Glomerular visceral epithelial cell (primary cell): ENCODE measurements around the gene COL17A1.
A peak's percentile ranks its signal among the peaks of the same experiment; 100 is the strongest.

Experiments
- DNase-seq: peaks from one replicate; pipeline ENCODE4 v3.0.0-alpha.2; 2016; ENCODE audit errors: extremely low spot score

The COL17A1 gene

GRCh38 chr10:104098358-104098925, 12.8 kb upstream of the COL17A1 start:
- no peak for DNase-seq

DNA sequence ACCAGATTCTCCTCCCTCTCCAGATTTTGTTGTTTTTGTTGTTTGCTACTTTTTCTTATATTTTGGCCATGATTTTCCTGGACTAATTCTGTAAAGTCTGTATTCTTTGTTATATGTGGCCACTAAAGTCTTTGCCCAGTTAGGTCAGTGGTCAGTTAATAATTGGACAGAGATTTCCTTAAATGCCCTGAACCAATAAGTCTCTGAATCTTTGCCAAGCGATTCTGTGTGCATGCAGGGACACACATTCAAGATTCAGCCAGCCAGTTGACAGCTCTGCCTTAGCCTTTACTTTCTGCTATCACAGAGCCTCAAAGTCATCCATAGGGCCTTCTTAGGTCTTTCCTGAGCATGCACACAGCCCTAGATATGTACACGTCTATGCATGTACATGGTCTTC, 11.0 kb upstream of the COL17A1 start:
- DNase-seq: peak; percentile 22

- DNase-seq: no peak
Measured at GRCh38 chr10:104092749-104093148, 7.1 kb upstream of the COL17A1 start.

DNA sequence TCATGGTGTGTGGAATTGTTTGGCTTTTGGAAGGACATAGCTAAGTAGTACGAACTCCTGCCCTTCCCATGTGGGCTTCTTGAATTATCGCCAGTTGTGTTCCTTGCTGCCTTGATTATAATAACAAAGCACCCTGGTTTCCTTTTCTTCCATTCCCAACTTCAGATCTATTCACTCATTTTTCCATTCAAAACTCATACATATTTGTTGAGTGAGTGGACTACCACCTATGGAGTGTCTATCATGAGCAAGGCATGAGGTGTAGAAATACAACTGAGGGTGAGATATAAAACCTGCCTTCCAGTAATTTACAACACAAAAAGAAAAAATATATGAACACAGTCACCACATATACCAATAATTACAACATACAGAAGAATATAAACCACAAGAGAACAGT, 4.9 kb upstream of the COL17A1 start:
- no peak for DNase-seq

DNA sequence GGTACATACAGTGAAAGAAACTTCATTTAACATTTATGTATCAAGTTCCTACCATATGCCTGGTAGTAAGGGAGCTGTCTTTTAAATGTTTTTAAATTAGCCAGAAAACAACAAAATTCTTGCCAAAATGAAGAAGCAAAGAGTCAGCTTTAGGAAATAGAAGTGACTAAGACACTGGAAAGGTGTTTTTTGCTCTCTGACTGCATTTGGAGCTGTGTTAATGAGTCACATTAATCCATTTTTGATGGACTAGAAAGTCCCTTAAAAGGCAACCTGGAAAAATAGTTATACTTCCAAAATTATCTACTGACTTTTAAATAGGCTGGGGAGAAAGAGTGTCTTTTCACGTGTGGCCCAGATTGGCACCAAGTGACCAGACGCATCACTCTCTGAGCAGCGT, 3.9 kb upstream of the COL17A1 start:
- DNase-seq: no peak

DNA sequence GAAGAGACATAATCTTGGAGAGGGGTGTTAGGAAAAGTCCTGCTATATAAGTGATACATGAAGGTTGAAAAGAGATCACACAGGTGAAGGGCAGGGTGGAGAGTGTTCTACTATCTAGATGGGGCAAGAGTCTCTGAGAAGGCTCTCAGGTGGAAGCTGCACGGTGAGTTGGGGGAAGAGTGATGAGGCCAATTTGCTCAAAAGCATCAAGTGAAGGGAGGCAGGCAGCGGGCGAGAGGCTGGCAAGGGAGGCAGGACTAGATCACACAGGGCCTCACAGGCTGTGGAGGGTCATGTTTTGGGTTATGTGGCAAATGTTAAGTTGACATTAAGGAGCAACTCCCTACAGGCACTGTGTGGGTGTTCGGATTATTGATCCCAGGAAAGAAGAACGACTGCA, 2.6 kb upstream of the COL17A1 start:
- DNase-seq: no peak

GRCh38 chr10:104084482-104085142, 1.1 kb downstream of the COL17A1 start:
- no peak for DNase-seq

- DNase-seq: no peak
Measured at GRCh38 chr10:104081998-104082397, 3.7 kb downstream of the COL17A1 start.

- peak; percentile 13 for DNase-seq
Measured at GRCh38 chr10:104080762-104081161, 4.9 kb downstream of the COL17A1 start.

GRCh38 chr10:104077663-104078151, 8.0 kb downstream of the COL17A1 start:
- no peak for DNase-seq

- no peak for DNase-seq
Measured at GRCh38 chr10:104077247-104077646, 8.4 kb downstream of the COL17A1 start.

DNA sequence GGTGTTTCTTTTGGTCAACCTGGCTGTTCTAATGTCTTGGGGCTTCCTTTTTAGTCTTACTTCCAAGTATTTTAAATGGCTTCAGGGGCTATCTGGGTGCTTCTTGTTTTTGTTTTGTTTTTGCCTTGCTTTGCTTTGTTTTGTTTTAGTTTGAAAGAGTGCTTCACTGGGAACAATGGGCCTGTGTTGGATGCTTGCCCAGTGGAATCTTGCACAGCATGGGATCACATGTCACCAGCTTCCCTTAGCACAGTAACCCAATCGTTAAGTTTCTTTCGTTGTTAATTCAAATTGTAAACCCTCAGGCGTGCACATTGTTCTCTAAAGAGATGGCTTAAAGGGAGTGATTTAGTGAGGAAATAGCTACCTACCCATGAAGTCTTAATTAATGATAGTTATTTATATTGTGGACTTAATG, 8.9 kb downstream of the COL17A1 start:
- DNase-seq: no peak

- DNase-seq: no peak
Measured at GRCh38 chr10:104074505-104074904, 11.2 kb downstream of the COL17A1 start.

DNA sequence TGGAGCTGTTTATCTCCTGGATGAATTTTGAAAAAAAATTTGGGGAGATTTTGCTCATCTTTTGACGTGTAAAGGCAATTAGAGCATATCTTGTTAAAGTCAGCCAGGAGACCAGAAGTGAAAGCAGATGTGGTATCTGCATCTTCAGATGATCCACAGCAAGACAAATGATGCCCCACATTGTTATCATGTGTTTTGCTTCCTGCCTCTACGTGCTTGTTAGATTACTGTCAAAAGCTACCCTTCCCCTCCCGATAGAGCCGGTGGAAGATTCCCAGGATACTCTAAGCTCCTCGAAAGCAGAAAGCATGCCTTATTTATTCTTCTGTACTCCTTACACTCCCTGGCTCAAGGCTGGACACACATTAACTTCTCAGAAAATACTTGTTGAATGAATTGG, 12.9 kb downstream of the COL17A1 start:
- no peak for DNase-seq

DNA sequence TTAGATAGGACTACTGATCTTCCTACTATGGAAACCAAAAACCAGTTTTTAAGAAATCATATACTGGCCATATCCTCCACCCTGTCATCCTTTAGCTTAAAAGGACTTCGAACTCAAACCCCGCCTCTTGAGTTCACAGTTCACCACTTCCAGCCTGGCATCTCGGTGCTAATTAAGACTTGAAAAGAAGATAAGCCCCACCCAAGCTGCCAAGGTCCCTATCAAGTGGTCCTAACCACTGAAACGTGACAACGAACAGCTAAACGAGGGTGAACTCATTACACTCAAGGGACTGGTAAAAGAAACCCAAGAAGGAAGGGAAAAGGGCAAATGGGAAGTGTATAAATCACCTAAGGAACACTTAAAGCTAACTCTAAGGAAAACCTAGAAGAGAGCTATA, 16.1 kb downstream of the COL17A1 start:
- DNase-seq: no peak

GRCh38 chr10:104067525-104067924, 18.2 kb downstream of the COL17A1 start:
- DNase-seq: no peak

DNA sequence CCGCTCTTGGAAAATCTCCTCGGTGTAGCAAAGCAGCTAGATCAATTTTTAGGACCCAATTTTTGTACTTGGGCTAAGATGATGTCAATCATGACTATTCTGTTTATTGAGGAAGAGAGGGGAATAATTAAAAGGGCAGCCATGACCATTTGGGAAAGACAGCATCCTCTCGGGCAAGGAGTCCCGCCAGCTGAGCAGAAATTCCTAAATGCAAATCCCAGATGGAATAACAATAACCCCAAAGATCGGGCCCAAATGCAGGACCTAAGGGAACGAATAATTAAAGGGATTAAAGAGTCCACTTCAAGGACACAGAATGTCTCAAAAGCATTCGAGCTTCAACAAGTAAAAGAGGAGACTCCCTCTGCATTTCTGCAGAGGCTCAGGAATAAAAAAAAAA, 18.7 kb downstream of the COL17A1 start:
- no peak for DNase-seq

DNA sequence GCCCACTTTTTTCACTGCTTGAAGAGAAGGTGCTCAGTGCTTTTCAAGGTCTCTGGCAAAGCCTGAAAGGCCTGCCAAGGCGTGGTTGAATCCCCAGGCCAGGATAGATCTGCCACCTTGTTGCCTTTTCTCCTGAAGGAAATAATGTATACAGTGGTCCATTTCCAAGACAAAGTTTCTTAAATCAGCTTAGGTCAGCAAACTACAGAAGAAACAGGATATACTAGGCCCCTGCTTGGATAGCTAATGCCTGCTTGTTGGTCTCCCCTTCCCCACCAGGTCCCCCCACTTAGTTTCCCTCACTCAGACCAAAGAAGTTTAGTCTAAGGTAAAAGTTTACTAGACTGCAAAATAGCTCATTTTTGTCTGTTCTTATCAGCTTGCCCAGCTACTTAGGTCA, 19.9 kb downstream of the COL17A1 start:
- no peak for DNase-seq

GRCh38 chr10:104061196-104061595, 24.5 kb downstream of the COL17A1 start:
- DNase-seq: no peak

- no peak for DNase-seq
Measured at GRCh38 chr10:104059364-104059763, 26.3 kb downstream of the COL17A1 start.

GRCh38 chr10:104057717-104058116, 28.0 kb downstream of the COL17A1 start:
- no peak for DNase-seq

GRCh38 chr10:104056619-104057273, 28.9 kb downstream of the COL17A1 start:
- no peak for DNase-seq

- peak; percentile 68 for DNase-seq
Measured at GRCh38 chr10:104054430-104054829, 31.2 kb downstream of the COL17A1 start.
